Upper lobe of right lung (tissue), 1 donor: Measurements from ENCODE around the gene SEMA7A. TPM values are rescaled to one million over a fixed set of nuclear protein-coding genes. Genes with fewer than 3 reads are reported as not detected.
A peak's percentile ranks its signal among the peaks of the same experiment; 100 is the strongest.

Source experiments
- ATAC-seq: fragments of 200-7000 bp; cut with Tn5 transposase; one replicate; pipeline ENCODE4 v1.9.1; 2020; ENCODE audit warnings: mild to moderate bottlenecking, moderate library complexity
- DNase-seq: peaks from one replicate; pipeline ENCODE4 v3.0.0-alpha.2; 2020
- H3K27ac ChIP-seq: fragments of 200-600 bp; one replicate; pipeline ENCODE4 v1.8.0; 2022
- H3K27me3 ChIP-seq: fragments of 200-600 bp; one replicate; pipeline ENCODE4 v1.8.0; 2022; ENCODE audit warnings: mild to moderate bottlenecking
- H3K36me3 ChIP-seq: fragments of 200-600 bp; one replicate; pipeline ENCODE4 v1.8.0; 2022
- H3K4me1 ChIP-seq: fragments of 200-600 bp; one replicate; pipeline ENCODE4 v1.8.0; 2022
- H3K4me3 ChIP-seq: fragments of 200-600 bp; one replicate; pipeline ENCODE4 v1.8.0; 2022; ENCODE audit warnings: mild to moderate bottlenecking
- H3K9me3 ChIP-seq: fragments of 200-600 bp; one replicate; pipeline ENCODE4 v1.8.0; 2022
- intact Hi-C: fragments of 100-400 bp; cut with DNase I; formaldehyde crosslinking; loops from one replicate; pipeline ENCODE4 v1.11.0; 2022
- total RNA-seq: library from RNA; stranded (reverse); fragmentation: NEBNext Ultra II Directional; extraction: Animal tissue kit (Norgen Biotek cat#: 25700); gene quantifications from one replicate; pipeline ENCODE4 v1.2.1, GENCODE V29; 2021
- TF ChIP-seq, protein P1 (sequence below): fragments of 200-600 bp; IDR thresholded peaks from one replicate; pipeline ENCODE4 v1.8.0; 2022; ENCODE audit warnings: antibody characterized with exemption
- donor health status: DM: no; HTN: yes; CAD: no; lungs with severe emphysema.

The SEMA7A gene
- total RNA-seq, 1 donor from 2014 or later, result 5.4 TPM

DNA sequence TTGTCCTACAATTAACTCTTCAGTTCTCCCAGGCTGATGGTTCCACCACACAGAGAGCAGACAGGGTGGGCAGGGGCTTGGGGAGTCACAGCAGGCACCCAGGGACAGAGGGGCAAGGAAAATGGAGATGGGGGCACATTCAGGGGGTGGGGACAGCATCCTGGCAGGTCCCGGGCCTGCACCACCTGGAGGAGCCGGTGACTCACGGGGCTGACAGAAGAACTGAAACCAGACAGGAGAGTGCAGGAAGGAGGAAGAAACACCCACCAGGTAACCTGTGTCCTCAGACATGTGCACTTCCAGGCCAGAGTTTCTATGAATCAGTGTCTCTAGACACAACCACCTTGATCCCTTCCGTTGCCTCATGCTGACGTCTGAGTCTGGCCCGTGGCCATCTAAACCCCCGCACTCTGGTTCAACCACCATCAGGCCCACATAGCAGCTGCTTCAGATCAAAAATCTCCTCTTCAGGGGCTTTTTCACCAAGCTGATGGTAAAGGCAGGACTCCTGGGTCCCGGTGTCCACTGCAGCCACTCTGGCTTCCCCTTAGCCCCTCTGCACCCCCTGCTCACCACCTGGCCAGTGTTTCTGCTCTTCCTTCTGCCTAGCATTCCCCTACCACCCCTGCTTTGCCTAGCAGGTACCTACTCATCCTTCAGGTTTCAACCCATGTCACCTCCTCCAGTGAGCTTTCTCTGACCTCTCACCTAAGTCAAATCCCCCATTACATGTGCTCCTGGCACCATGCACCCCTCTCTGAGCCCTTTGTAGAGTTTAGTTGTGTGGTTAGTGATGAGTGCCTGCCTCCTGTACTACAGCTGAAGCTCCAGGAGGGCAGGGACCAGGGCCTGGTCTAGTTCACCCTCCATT, 49.8 kb downstream of the SEMA7A start:
- DNase-seq, result no peak
- peaks cover 17% of the 10 kb centered on the region for H3K4me1 ChIP-seq
- no peaks in the 10 kb centered on the region for H3K36me3 ChIP-seq
- H3K9me3 ChIP-seq, result no peaks in the 10 kb centered on the region
- ATAC-seq, result no peak
- H3K4me3 ChIP-seq, result no peak overlapping the region
- TF ChIP-seq, protein P1, sequence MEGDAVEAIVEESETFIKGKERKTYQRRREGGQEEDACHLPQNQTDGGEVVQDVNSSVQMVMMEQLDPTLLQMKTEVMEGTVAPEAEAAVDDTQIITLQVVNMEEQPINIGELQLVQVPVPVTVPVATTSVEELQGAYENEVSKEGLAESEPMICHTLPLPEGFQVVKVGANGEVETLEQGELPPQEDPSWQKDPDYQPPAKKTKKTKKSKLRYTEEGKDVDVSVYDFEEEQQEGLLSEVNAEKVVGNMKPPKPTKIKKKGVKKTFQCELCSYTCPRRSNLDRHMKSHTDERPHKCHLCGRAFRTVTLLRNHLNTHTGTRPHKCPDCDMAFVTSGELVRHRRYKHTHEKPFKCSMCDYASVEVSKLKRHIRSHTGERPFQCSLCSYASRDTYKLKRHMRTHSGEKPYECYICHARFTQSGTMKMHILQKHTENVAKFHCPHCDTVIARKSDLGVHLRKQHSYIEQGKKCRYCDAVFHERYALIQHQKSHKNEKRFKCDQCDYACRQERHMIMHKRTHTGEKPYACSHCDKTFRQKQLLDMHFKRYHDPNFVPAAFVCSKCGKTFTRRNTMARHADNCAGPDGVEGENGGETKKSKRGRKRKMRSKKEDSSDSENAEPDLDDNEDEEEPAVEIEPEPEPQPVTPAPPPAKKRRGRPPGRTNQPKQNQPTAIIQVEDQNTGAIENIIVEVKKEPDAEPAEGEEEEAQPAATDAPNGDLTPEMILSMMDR, result no peak
- H3K27ac ChIP-seq, result peak overlapping the region; percentile 30
- H3K27me3 ChIP-seq, result no peaks in the 10 kb centered on the region
- intact Hi-C loops, result loop anchor here (2.0 to 10.0 kb wide), 2 partner anchors 55 to 381 kb away; no protein-coding TSS in a partner anchor

- TF ChIP-seq, protein P1, result no peak
- H3K9me3 ChIP-seq, result no peaks in the 10 kb centered on the region
- no peaks in the 10 kb centered on the region for H3K36me3 ChIP-seq
- H3K4me1 ChIP-seq, result peaks cover 17% of the 10 kb centered on the region
- H3K27me3 ChIP-seq, result no peaks in the 10 kb centered on the region
- ATAC-seq (no peak), DNase-seq (no peak)
- intact Hi-C loops, result loop anchor here (2.0 to 10.0 kb wide), 2 partner anchors 56 to 382 kb away; no protein-coding TSS in a partner anchor
- no peak overlapping the region for H3K4me3 ChIP-seq
- no peak overlapping the region for H3K27ac ChIP-seq
Measured at GRCh38 chr15:74383286-74383685, 50.5 kb downstream of the SEMA7A start.

GRCh38 chr15:74382004-74382816, 51.5 kb downstream of the SEMA7A start:
- intact Hi-C loops, result loop anchor here (2.0 to 10.0 kb wide), 2 partner anchors 57 to 383 kb away; no protein-coding TSS in a partner anchor
- H3K4me1 ChIP-seq, result peaks cover 17% of the 10 kb centered on the region
- H3K36me3 ChIP-seq, result no peaks in the 10 kb centered on the region
- DNase-seq (peak; percentile 93), ATAC-seq (peak; percentile 93)
- TF ChIP-seq, protein P1, result peak; percentile 95
- H3K4me3 ChIP-seq, result no peak overlapping the region
- no peak overlapping the region for H3K27ac ChIP-seq
- no peaks in the 10 kb centered on the region for H3K27me3 ChIP-seq
- no peaks in the 10 kb centered on the region for H3K9me3 ChIP-seq

DNA sequence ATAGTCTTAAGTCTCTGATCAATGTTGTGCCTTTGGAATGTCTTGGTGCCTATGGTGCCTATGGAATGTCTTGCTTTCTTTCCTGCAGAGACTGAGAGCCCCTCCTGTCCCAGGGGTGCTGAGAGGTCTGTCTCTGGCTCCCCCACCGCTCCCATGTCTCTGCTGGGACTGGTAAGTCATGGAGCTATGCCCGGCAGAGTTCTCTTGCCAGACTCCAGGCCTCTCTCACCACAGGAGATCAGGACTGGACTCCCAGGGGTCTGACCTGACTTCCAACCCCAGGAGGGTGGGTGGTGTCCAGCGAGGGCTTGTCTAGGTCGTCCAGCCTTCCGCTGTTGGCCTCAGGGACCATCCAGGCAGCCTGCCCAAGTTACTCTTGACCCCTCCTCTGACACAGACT, 52.3 kb downstream of the SEMA7A start:
- TF ChIP-seq, protein P1, result no peak
- intact Hi-C loops, result loop anchor here (10.0 kb wide), 1 partner anchor 383 kb away; no protein-coding TSS in a partner anchor
- Histone ChIP-seq H3K9me3 (no peaks in the 10 kb centered on the region), H3K27ac (no peak overlapping the region), H3K36me3 (no peaks in the 10 kb centered on the region), H3K4me1 (peaks cover 17% of the 10 kb centered on the region), H3K27me3 (no peaks in the 10 kb centered on the region), H3K4me3 (no peak overlapping the region)
- ATAC-seq, result no peak
- DNase-seq, result no peak

DNA sequence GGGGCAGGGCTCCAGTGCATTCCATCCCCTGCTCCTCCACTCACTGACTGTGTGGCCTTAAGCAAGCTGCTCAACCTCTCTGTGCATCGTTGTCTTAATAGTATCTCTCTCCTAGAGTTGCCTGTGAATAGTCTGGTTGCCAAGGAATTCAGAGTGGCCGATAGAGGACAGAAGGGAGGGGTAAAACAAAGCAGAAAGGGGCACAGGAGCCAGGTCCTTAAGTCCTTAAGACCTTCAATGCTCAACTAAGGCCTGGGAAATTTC, 52.6 kb downstream of the SEMA7A start:
- Histone ChIP-seq H3K27me3 (no peaks in the 10 kb centered on the region), H3K36me3 (no peaks in the 10 kb centered on the region), H3K4me3 (no peak overlapping the region), H3K9me3 (no peaks in the 10 kb centered on the region), H3K4me1 (peaks cover 14% of the 10 kb centered on the region), H3K27ac (no peak overlapping the region)
- TF ChIP-seq, protein P1, result no peak
- intact Hi-C loops, result loop anchor here (10.0 kb wide), 1 partner anchor 384 kb away; no protein-coding TSS in a partner anchor
- no peak for ATAC-seq
- no peak for DNase-seq
